Cardiac fibroblast (primary cell): ENCODE measurements around the gene ACY1.
"Not testable (repeated sequence)": the region's sequence is repeated elsewhere in the genome, so short reads cannot be mapped to it uniquely, and the experiment has no call there.

Source experiments
- DNase-seq, 2 donors: peaks; one replicate each; pipeline versions ENCODE4 v3.0.0 to v3.0.0-alpha.2; 2010; ENCODE audit warnings: low read depth in 2 of 2
- H3K4me3 ChIP-seq, 2 donors: replicated peaks in 1 of 2; 1 replicate in 1 of 2; 2 replicates in 1 of 2; pipeline ENCODE4 v1.5.1; 2011; ENCODE audit warnings: low read depth in 2 of 2, low read length in 2 of 2, mild to moderate bottlenecking in 2 of 2, moderate library complexity in 1 of 2
- CTCF ChIP-seq: IDR thresholded peaks from one replicate; pipeline ENCODE4 v1.5.1; 2011; ENCODE audit warnings: low read depth, mild to moderate bottlenecking, low read length, inconsistent platforms

The ACY1 gene

GRCh38 chr3:51992017-51992682 is 8.8 kb downstream of the ACY1 start:
- no peak overlapping the region for H3K4me3 ChIP-seq
- TF ChIP-seq CTCF, result no peak
- no peak for DNase-seq

GRCh38 chr3:51993657-51994056 is 10.3 kb downstream of the ACY1 start:
- not testable (repeated sequence) for H3K4me3 ChIP-seq, DNase-seq

- TF ChIP-seq CTCF, result no peak
- peak overlapping the region; percentile 77 to 89 for H3K4me3 ChIP-seq
Observed at GRCh38 chr3:51994530-51994929, 11.2 kb downstream of the ACY1 start.

GRCh38 chr3:51995346-51996163 is 12.2 kb downstream of the ACY1 start, which contains the start of gene RPL29:
RPL29 (minus strand) TSS chr3:51995895; CDS start chr3:51995461, 434 bp downstream.
- peak within 1 kb of the TSS; percentile 77 to 89 for H3K4me3 ChIP-seq
- TF ChIP-seq CTCF, result no peak
- DNase-seq, result peak; percentile 97

More at GRCh38 chr3:51994530-51994929, 11.2 kb downstream of the ACY1 start:
- no peak for DNase-seq

GRCh38 chr3:51997172-51997571 is 13.8 kb downstream of the ACY1 start:
- no peak overlapping the region for H3K4me3 ChIP-seq
- TF ChIP-seq CTCF, result no peak
- no peak for DNase-seq

GRCh38 chr3:51997935-51998596 is 14.7 kb downstream of the ACY1 start:
- no peak for TF ChIP-seq CTCF
- DNase-seq, result no peak
- H3K4me3 ChIP-seq, result no peak overlapping the region

GRCh38 chr3:51998774-51999173 is 15.4 kb downstream of the ACY1 start:
- TF ChIP-seq CTCF, result no peak
- no peak overlapping the region for H3K4me3 ChIP-seq
- DNase-seq, result no peak
